Measurements from ENCODE around the gene SLC25A34.

- no peak for TF ChIP-seq CTCF (conservative IDR thresholded peaks at IDR 0.05; ENCODE audit: low read length)
- no peak for TF ChIP-seq EZH2phosphoT487 (IDR thresholded peaks at IDR 0.05; ENCODE audit: borderline replicate concordance)
These were observed 12.3 kb upstream of the SLC25A34 start for GRCh38 chr1:15723631-15724246.
